Activated gamma-delta T cell treated with Interleukin-2 at 50 U/mL for 16 hours (primary cell): ENCODE results near the gene PDE11A.

ENCODE experiments used
- DNase-seq: peaks from one replicate; pipeline ENCODE4 v3.0.0-alpha.2; 2020

The PDE11A gene

DNA sequence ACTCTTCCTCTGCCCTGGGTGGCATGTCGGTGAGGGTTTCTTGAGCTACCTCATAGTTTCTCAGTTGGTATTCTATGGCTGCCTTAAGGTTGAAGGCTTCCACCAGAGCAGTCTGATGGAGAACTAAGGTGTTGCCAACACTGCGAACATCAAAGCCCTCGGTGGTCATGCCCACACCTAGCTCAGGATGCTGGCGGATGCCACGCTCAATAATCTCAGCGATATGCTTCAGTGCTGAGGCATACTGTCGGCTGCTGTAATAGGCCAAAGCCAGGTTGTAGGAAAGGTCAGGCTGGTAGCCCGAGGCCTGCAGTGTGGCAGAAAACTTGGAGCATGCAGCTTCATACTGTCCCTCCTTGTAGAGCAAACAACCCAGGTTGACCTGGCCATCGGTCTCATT lies 454.7 kb downstream of the PDE11A start:
- no peak for DNase-seq

DNA sequence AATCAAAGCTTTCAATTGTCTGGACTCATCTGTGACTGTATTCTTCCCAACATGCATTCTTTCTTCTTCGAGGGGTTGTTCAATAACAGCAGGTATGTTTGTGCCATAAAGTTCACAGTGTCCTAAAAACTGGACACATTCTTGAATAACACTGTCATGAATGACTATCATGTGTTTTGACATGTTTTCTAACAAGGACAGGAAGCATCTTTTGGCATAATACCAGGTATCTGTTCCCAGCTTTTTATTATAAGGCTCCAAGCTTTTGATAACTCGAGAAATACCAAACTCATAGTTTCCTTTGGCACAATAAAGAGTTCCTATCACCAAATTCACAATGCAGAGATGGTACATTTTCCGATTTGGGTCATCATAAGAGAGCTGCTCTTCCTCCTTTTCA lies 455.8 kb downstream of the PDE11A start:
- no peak for DNase-seq

DNA sequence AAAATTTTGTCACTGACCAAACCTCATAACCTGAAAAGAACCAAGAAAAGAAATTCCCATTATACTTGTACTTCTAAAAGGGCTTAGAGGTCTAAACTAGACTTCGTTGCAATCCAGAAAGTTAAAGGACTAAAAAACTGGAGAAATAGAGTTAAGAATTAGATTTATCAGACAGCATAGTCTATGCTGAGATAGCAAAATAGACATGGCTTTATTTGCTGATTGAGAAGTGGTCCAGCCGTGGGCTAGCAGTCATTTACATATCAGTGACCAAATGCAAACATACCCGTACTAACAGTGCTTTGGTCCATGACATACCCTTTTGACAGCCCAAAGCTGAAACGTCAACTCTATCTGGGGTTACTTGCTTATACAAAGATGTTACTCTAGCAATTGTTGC lies 456.5 kb downstream of the PDE11A start:
- no peak for DNase-seq

GRCh38 chr2:177612659-177613058 lies 459.9 kb downstream of the PDE11A start:
- no peak for DNase-seq

- DNase-seq: no peak
Measured at GRCh38 chr2:177611310-177611886, 461.2 kb downstream of the PDE11A start.

DNA sequence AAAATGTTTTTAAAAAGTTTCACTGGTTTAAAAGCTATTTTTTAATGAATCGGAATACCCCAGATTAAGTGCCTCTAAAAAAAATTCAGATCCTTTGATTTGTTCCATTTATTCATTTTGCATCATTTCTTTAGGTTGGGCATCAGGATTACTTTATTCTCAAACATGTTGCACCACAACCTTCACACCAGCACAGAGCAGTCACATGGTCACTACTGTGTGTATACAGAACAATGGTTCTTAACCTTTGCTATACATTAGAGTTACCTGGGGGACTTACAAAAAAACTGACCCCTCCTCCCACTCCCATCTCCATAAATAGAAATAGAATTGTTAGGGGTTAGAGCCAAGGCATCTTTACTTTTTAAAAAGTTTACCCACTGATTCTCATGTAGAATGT lies 461.8 kb downstream of the PDE11A start:
- no peak for DNase-seq

DNA sequence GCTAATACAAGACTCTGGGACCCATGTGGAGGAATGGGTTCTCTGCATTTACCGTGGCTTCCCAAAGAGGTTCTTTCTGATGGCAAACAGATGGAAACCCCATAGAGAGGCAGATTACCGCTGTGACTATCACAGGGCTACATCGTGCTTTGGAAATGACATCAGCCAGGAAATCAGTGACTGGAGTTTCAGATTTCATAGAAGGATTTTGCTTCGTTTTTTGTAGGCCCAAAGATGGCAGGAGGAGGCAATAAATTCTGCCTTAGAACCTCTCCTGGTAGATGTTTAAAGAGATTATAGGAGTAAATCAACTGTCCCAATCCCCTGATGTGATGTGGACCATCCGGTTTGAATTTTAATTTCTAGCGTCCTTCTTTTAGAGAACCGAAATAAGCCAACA lies 465.9 kb downstream of the PDE11A start:
- no peak for DNase-seq

GRCh38 chr2:177604271-177605065 lies 468.1 kb downstream of the PDE11A start:
- no peak for DNase-seq

DNA sequence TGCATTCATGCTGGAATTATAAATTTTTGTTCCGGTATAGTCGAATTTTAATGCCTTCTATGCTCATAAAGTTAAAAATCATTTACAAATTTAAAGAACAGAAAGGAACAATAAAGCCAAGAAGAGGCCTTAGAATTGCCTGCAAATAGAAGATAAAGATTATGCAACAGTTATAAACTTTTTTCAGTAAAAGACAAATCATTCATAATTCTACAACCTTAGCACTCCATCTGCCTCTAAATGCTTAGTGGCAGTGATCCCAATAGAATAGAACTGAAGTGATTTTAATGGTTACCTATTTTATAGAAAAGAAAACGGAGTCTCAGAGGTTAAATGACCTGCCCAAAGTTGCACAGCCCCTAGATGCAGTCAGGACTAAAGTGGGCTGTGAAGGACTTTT lies 468.8 kb downstream of the PDE11A start:
- DNase-seq: no peak

DNA sequence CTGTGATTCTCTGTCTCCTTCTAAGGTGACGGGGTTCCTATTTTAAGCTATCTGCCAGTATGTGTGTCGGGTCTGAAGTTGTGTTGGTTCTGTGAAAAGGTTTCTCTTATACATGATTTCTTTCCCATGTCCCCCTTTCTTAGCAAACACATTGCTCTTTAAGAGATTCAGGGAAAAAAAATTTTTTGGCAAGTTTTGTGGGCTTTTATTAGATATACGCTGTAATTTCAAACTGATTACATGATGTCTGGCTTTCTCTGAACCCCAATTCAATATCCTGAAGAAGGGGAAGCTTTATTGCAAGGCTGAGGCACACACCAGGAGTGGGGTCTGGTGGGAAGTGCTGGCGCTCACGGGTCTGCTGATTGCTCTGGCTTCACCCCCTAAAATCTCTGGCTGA lies 469.4 kb downstream of the PDE11A start:
- DNase-seq: no peak

DNA sequence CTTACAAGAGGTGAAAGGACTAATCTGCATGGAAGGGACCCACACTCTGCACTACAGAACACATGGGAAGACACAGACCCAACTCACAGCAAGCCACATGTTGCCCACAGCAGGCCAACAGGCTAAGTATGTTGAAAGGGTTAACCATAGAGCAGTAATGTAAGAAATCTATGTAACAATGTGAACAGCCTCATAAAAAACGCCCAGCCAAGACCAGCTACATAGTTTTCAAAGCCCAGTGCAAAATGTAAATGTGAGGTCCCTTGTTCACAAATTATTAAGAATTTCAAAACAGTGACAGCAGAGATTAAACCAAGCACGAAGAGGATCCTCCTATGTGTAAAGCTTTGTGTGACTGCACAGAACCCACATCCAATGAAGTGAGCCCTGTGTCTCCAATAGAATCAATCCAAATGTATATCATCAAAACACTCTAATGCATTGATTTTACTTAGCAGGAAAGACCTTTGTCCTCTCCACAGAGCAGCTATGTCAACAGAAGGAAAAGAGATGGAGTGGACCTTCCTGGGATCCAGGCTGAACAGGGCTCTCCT lies 469.9 kb downstream of the PDE11A start:
- no peak for DNase-seq

DNA sequence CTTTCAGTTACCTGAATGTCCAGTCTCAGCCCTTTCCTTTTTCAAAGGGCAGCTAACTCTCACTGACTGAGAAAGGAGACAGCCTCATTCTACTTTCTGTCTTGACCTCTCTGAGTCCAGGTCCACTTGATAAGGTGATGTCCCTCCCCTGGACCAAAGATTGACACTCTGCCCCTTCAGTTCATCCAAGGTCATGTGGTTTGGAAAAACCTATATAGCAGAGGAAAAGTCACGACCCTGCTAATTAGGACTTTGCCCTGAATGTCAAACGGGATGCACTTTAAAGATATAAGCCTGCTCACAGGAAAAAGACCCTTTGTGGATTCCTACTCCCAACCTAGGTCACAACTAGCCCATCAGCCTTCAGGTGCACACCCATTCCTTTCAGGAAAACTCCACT lies 471.7 kb downstream of the PDE11A start:
- no peak for DNase-seq

GRCh38 chr2:177599956-177600355 lies 472.6 kb downstream of the PDE11A start:
- DNase-seq: no peak

- no peak for DNase-seq
Measured at GRCh38 chr2:177599139-177599688, 473.4 kb downstream of the PDE11A start.

- no peak for DNase-seq
Measured at GRCh38 chr2:177598326-177599138, 474.0 kb downstream of the PDE11A start.

DNA sequence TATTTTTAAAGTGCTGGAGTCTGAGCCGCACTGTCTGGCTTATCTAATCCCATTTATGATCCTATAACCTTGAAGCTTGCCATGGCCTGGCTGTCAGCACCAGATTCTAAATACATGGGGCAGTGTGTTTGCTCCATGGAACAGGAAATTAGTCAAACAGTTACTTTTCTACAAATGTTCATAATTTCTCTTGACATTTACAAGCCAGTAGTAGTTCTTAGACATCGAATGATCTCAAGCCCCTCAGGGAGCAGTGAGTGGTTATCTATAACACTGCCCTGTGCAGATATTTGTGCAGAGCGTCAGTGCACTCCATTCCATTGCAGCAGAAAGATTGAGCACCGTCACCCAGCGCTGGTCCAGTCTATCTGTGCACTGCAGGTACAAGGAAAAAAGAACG lies 474.8 kb downstream of the PDE11A start:
- no peak for DNase-seq

DNA sequence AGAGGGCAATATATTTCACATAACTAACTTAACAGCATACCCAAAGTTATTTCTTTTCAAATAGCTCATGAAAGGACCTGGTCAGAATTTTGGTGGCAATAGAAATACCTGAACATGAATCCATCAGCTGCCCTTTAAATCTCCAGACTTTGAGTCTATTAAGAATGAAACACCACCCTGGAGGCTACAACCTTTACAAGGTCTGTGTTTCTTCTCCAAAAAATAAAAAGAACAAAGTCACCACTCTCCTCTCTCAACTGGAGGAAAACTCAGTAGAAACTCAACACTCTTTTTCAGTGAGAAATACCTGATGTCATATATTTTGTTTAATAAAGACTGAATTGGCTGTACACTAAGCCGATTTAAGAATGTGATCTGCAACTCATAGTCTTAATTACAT lies 475.7 kb downstream of the PDE11A start:
- no peak for DNase-seq

DNA sequence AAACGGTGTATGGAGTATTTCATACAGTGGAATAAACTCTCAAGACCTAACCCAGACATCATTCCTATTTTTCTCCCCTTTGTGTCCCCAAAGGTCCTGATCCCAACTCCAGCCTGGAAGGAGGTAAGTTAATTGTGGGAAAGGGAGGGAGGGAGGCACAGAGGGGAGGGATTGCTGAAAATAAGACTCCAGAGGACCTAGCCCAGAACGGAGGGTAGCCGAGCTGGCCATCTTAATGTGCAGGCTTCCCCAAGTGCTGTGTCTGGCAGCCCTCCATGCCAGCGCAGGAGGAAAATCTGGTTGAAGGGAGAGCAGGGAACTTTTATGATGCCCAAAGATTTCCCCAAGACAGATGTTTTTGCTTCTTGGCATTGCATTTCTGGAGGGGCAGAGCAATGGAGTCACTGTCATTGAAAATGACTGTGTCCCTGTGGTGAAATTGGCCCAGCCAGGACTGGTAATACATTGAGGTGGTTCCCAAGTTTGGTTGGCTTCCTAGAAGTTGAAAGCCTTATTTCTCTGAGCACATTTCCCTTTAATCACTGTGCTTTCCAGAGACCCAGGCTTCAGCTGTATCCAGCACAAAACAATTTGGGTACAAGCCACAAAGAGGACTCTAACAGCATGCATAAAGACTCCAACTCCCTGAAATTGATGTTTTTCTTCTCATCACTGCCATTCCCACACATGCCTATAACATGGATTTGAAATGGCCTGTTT lies 477.3 kb downstream of the PDE11A start:
- DNase-seq: no peak

DNA sequence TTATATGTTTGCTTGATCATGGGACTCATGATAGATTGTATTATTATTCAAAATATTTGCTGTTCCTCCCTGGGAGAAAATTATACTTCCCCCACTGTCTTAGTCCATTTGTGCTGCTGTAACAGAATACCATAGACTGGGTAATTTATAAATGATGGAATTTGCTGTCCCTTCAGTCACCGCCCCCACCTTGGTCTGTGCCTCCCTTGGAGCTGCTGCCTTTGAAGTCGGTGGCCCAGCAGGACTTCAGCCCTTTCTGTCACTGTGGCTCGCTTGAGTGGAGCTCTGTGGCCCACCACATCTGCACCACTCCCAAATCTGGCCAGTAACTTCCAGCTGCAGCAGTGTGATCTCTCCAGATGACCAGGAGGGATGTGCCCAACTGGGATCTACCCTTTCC lies 479.2 kb downstream of the PDE11A start:
- DNase-seq: no peak

DNA sequence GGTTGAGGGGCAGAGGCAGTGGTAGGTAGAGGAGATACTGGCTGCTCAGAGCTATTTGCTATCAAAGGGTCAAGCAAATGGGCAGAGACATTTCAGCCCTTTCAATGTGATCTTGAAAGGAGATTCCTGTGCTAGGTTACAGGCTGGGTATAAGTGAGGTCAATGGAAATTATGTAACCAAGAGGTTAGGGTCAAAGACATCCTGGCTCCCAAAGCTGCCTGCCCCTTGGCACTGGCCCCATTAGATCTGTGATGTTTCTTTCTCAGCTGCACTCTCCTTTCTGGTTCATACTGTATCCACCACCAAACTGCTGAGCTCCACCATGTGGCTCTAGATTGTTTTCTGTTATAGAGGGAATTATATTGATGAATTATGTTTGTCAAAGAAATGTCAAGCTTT lies 479.6 kb downstream of the PDE11A start:
- DNase-seq: no peak

DNA sequence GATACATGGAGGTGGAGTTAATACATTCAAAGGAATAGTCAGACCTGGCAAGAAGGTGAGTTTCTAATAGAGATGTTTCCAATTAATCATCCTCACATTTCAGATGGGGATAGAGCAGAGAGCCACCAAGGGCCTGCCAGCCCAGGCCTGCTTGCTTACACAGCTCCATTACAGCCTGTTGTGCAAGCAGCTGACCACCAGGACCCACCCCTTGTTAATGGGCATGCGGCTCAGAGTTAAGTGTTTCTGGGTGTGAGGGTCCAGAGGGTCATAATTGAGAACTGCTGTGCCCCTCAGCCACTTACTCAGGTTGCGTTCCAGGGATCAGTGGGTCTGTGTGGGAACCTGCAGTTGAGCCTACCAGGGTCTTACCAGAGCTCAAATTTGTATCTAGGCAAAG lies 480.2 kb downstream of the PDE11A start:
- DNase-seq: no peak

DNA sequence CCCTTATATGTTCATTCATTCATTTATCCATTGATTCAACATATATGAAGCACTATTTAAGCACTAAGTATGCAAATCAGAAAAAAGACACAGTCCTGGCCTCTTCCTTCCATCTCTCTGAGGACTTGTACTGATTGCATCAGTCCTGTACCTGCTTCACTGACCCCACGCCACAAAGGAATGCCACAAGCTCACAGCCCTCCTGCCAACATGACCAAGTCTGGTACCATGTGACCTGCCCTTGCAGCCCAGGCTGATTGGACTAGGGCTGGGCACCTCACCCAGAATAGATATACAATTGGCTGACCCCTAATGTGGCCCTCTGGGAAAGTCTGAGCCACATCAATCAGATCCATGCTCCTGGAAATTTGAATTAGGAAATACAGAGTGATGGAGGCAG lies 483.4 kb downstream of the PDE11A start:
- no peak for DNase-seq

DNA sequence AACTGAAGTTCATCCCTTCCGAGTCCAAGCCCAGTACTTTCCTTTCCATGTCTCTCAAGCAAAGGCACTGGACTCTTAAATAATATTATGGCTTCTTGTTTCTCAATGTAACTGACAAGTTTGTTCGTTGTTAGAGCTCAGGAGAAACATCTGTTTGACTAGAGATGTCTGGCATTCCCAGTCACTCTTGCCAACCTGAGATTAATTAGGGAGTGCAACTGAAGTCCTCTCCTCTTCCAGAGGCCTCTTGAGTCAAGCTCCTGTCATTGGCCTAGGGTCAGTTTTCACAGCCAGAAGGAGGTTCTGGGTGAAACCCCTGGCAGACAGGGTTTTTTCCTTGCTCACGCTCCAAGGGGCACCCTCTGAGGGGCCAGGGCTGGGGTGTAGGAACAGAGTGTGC lies 483.9 kb downstream of the PDE11A start:
- no peak for DNase-seq
